H1 (cell line): ENCODE data around the gene VAMP3. TPM values are rescaled to one million over a fixed set of nuclear protein-coding genes. Genes with fewer than 3 reads are reported as not detected.

Experiments
- CTCF ChIA-PET: fragments of 300-600 bp; sonication (Branson Sonifier 250); formaldehyde crosslinking; loops from one replicate; lab custom pipeline; 2021; ENCODE audit not compliant: partially characterized antibody; lab: Charles Lee
- POLR2A ChIA-PET: fragments of 300-600 bp; sonication (Branson Sonifier 250); formaldehyde crosslinking; loops from one replicate; lab custom pipeline; 2021; ENCODE audit warnings: inconsistent platforms; ENCODE audit not compliant: partially characterized antibody; lab: Charles Lee
- DNase-seq, 2 experiments: peaks; one replicate each; pipeline versions ENCODE4 v3.0.0 to v3.0.0-alpha.2; 2010 to 2022; ENCODE audit warnings: low spot score in 2 of 2, low read depth in 1 of 2, mixed read lengths in 1 of 2
- FAIRE-seq: peaks from 2 replicates; lab custom pipeline; 2011; peaks lifted over from hg19 to GRCh38; lab: Jason Lieb, UNC
- H2AFZ ChIP-seq: 2 replicates; pipeline ENCODE4 v1.8.1; 2012; ENCODE audit warnings: low read length, inconsistent platforms
- H2AK5ac ChIP-seq: 2 replicates; pipeline ENCODE4 v1.6.1; 2013; ENCODE audit warnings: low read depth, low read length
- H2BK120ac ChIP-seq: replicated peaks from 2 replicates; pipeline ENCODE3; 2013; ENCODE audit warnings: low read depth, low read length, inconsistent platforms
- H2BK12ac ChIP-seq: 2 replicates; pipeline ENCODE4 v1.6.1; 2013; ENCODE audit warnings: low read depth, low read length
- H2BK15ac ChIP-seq: 2 replicates; pipeline ENCODE4 v1.6.1; 2013; ENCODE audit warnings: low read length
- H2BK20ac ChIP-seq: 2 replicates; pipeline ENCODE4 v1.6.1; 2013; ENCODE audit warnings: low read length
- H2BK5ac ChIP-seq: 2 replicates; pipeline ENCODE4 v1.6.1; 2013; ENCODE audit warnings: low read depth, low read length
- H3K14ac ChIP-seq: 2 replicates; pipeline ENCODE4 v1.6.1; 2013; ENCODE audit warnings: inconsistent platforms; ENCODE audit not compliant: insufficient read length
- H3K18ac ChIP-seq: 2 replicates; pipeline ENCODE4 v1.6.1; 2013; ENCODE audit warnings: low read length; ENCODE audit errors: extremely low read depth
- H3K23ac ChIP-seq: 2 replicates; pipeline ENCODE4 v1.6.1; 2013; ENCODE audit warnings: inconsistent platforms; ENCODE audit not compliant: insufficient read length
- H3K23me2 ChIP-seq: 2 replicates; pipeline ENCODE4 v1.6.1; 2013; ENCODE audit warnings: low read depth, low read length
- H3K27ac ChIP-seq: 2 replicates; pipeline ENCODE4 v1.6.1; 2011; ENCODE audit warnings: low read depth, low read length, inconsistent platforms
- H3K27me3 ChIP-seq, 4 experiments: replicated peaks in 1 of 4; 1 replicate in 1 of 4; 2 replicates in 3 of 4; pipeline versions ENCODE4 v1.6.1 to v1.8.1; 2011 to 2013; ENCODE audit warnings: low read length in 3 of 4, mild to moderate bottlenecking in 3 of 4, inconsistent platforms in 2 of 4, mixed read lengths in 2 of 4, moderate library complexity in 1 of 4; ENCODE audit not compliant: control insufficient read depth in 3 of 4, insufficient read depth in 3 of 4; ENCODE audit errors: extremely low read depth in 1 of 4
- H3K36me3 ChIP-seq, 4 experiments: 2 replicates each; pipeline versions ENCODE4 v1.6.1 to v1.8.1; 2011 to 2013; ENCODE audit warnings: mild to moderate bottlenecking in 4 of 4, low read length in 3 of 4, moderate library complexity in 2 of 4, control low read depth in 1 of 4, inconsistent platforms in 1 of 4; ENCODE audit not compliant: insufficient read depth in 4 of 4, control insufficient read depth in 2 of 4
- H3K4ac ChIP-seq: replicated peaks from 2 replicates; pipeline ENCODE3; 2013; ENCODE audit warnings: low read length, low read depth, mixed read lengths, inconsistent platforms; ENCODE audit not compliant: insufficient read length
- H3K4me1 ChIP-seq, 4 experiments: replicated peaks in 1 of 4; 1 replicate in 1 of 4; 2 replicates in 3 of 4; pipeline versions ENCODE4 v1.6.1 to v1.8.1; 2011 to 2013; ENCODE audit warnings: low read length in 3 of 4, inconsistent platforms in 2 of 4, mixed read lengths in 1 of 4; ENCODE audit not compliant: insufficient read depth in 4 of 4, control insufficient read depth in 3 of 4
- H3K4me2 ChIP-seq, 2 experiments: 2 replicates each; pipeline versions ENCODE4 v1.6.1 to v1.8.1; 2011 to 2013; ENCODE audit warnings: low read depth in 2 of 2, low read length in 2 of 2, control low read depth in 1 of 2, inconsistent platforms in 1 of 2, mild to moderate bottlenecking in 1 of 2; ENCODE audit not compliant: insufficient read depth in 1 of 2
- H3K4me3 ChIP-seq, 4 experiments: fragments of 200-600, 300-600 bp in 1 of 4; sonication (generic), shearing (Covaris generic), sonication (Bioruptor Twin) in 1 of 4; 2 replicates each; pipeline versions ENCODE4 v1.5.1 to v1.8.1; 2011 to 2016; ENCODE audit warnings: low read length in 4 of 4, low read depth in 3 of 4, control low read depth in 2 of 4, inconsistent platforms in 2 of 4, mild to moderate bottlenecking in 2 of 4, mixed read lengths in 1 of 4, moderate library complexity in 1 of 4; ENCODE audit not compliant: insufficient read depth in 2 of 4; ENCODE audit errors: extremely low read depth in 1 of 4
- H3K56ac ChIP-seq: replicated peaks from 2 replicates; pipeline ENCODE3; 2013; ENCODE audit warnings: low read depth, mild to moderate bottlenecking, mixed read lengths, low read length, inconsistent platforms; ENCODE audit not compliant: insufficient read length
- H3K79me1 ChIP-seq: 2 replicates; pipeline ENCODE4 v1.6.1; 2013; ENCODE audit warnings: low read depth, low read length, control low read depth
- H3K79me2 ChIP-seq, 2 experiments: 2 replicates each; pipeline versions ENCODE4 v1.6.1 to v1.8.1; 2012 to 2013; ENCODE audit warnings: low read length in 2 of 2, mild to moderate bottlenecking in 2 of 2, inconsistent platforms in 1 of 2; ENCODE audit not compliant: insufficient read depth in 2 of 2, control insufficient read depth in 1 of 2
- H3K9ac ChIP-seq, 4 experiments: replicated peaks in 1 of 4; 1 replicate in 1 of 4; 2 replicates in 3 of 4; pipeline versions ENCODE4 v1.6.1 to v1.8.1; 2011 to 2013; ENCODE audit warnings: low read depth in 3 of 4, low read length in 3 of 4, control low read depth in 2 of 4, mild to moderate bottlenecking in 2 of 4, moderate library complexity in 2 of 4, inconsistent platforms in 1 of 4; ENCODE audit errors: extremely low read depth in 1 of 4
- H3K9me3 ChIP-seq, 2 experiments: 2 replicates each; pipeline versions ENCODE4 v1.6.1 to v1.8.1; 2012 to 2013; ENCODE audit warnings: mild to moderate bottlenecking in 2 of 2, moderate library complexity in 2 of 2, control low read depth in 1 of 2, inconsistent platforms in 1 of 2, low read depth in 1 of 2, low read length in 1 of 2, mixed read lengths in 1 of 2; ENCODE audit not compliant: insufficient read depth in 2 of 2
- H4K20me1 ChIP-seq, 2 experiments: replicated peaks in 1 of 2; 2 replicates each; pipeline versions ENCODE3 to v1.8.1; 2011 to 2013; ENCODE audit warnings: inconsistent platforms in 2 of 2, low read length in 2 of 2, mild to moderate bottlenecking in 1 of 2; ENCODE audit not compliant: insufficient read depth in 2 of 2, control insufficient read depth in 1 of 2
- H4K5ac ChIP-seq: 2 replicates; pipeline ENCODE4 v1.6.1; 2013; ENCODE audit warnings: low read length, low read depth, mixed read lengths, inconsistent platforms; ENCODE audit not compliant: insufficient read length
- H4K8ac ChIP-seq: 2 replicates; pipeline ENCODE4 v1.8.0; 2013; ENCODE audit warnings: mild to moderate bottlenecking, moderate library complexity, low read length, inconsistent platforms; ENCODE audit not compliant: insufficient read depth; ENCODE audit errors: extremely low read depth
- H4K91ac ChIP-seq: replicated peaks from 2 replicates; pipeline ENCODE3; 2013; ENCODE audit warnings: low read length, mixed read lengths, inconsistent platforms; ENCODE audit not compliant: insufficient read length
- PHF8 ChIP-seq: fragments of 200-600 bp; sonication (generic); conservative IDR thresholded peaks from 2 replicates; pipeline ENCODE4 v1.7.1; 2012; ENCODE audit warnings: low read depth, mild to moderate bottlenecking, inconsistent platforms, low read length, moderate library complexity
- POLR2AphosphoS5 ChIP-seq: IDR thresholded peaks from 2 replicates; pipeline ENCODE4 v1.6.1; 2011; ENCODE audit warnings: low read depth, low read length
- TBP ChIP-seq: IDR thresholded peaks from 2 replicates; pipeline ENCODE4 v1.6.1; 2011; ENCODE audit warnings: low read depth, low read length, improper control_type of control experiment
- YY1 ChIP-seq: IDR thresholded peaks from 2 replicates; pipeline ENCODE4 v1.6.1; 2011; ENCODE audit warnings: low read depth, mild to moderate bottlenecking, low read length
- WGBS, 2 experiments: shearing (Covaris generic) in 1 of 2; methylation state at CpG; one replicate each; pipeline versions ENCODE4 v1.1.6 to v1.1.7; 2013 to 2015; ENCODE audit warnings: low lambda C conversion rate in 2 of 2, mixed read lengths in 2 of 2, inconsistent platforms in 1 of 2, low coverage in 1 of 2, missing lambda C conversion rate in 1 of 2; ENCODE audit not compliant: insufficient replicate concordance in 2 of 2, insufficient coverage in 1 of 2, insufficient read length in 1 of 2; ENCODE audit errors: extremely low coverage in 1 of 2, missing lambda C conversion rate in 1 of 2; 5-methylcytosine and 5-hydroxymethylcytosine counted together
- polyA plus RNA-seq, 7 experiments: library from polyadenylated mRNA; depleted of rRNA in 3 of 7; stranded (reverse) in 5 of 7; unstranded in 2 of 7; fragments of >200 nt in 5 of 7; fragments of 200-250 nt in 2 of 7; gene quantifications; 1 replicate in 5 of 7; 2 replicates in 1 of 7; 4 replicates in 1 of 7; pipeline versions ENCODE4 v1.2.1 to v1.2.3, GENCODE V29; 2011 to 2013; ENCODE audit warnings: missing spikeins in 2 of 7, mixed read lengths in 2 of 7
- total RNA-seq: library from RNA; stranded (reverse); fragmentation: NEBNext Ultra II Directional; extraction: Animal tissue kit (Norgen Biotek cat#: 25700); gene quantifications from 2 replicates; pipeline ENCODE4 v1.2.1, GENCODE V29; 2021

Gene VAMP3
- total and polyA plus RNA-seq, 2 of the 8 experiments (the other 6 are each of a cell fraction or from before 2014, with no cell fraction given) = 27.9 to 36.7 TPM

DNA sequence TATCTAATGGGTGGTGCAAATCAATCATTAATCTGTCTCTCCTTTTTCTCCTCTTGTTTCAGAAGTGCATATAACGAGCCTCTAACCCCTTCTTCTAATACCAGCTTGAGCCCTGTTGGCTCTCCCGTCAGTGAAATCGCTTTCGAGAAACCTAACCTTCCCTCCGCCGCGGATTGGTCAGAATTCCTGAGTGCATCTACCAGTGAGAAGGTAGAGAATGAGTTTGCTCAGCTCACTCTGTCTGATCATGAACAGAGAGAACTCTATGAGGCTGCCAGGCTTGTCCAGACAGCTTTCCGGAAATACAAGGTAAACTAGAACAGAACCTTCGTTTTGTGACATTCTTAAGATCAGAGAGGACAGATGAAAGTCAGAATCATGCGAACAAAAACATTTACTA is 25.3 kb upstream of the VAMP3 start:
- no peak overlapping the region for H2BK120ac ChIP-seq
- no peaks in the 10 kb centered on the region for H3K23me2 ChIP-seq
- no peak overlapping the region for H3K4me3 ChIP-seq
- no peaks in the 10 kb centered on the region for H3K79me1 ChIP-seq
- POLR2A ChIA-PET = no interaction called here
- no peak overlapping the region for H2AFZ ChIP-seq
- H3K23ac ChIP-seq = no peak overlapping the region
- no peak overlapping the region for H3K4ac ChIP-seq
- H3K9ac ChIP-seq = no peak overlapping the region
- no peaks in the 10 kb centered on the region for H3K79me2 ChIP-seq
- 94% methylated on average over 10 of the region's 10 CpGs; no CpG with 5 or more reads in 1 of the 2 experiments for WGBS, 2 experiments
- H2BK5ac ChIP-seq = no peak overlapping the region
- FAIRE-seq (no peak), DNase-seq (peak in 1 of 2 experiments; percentile 23)
- no peak for TF ChIP-seq POLR2AphosphoS5
- no peak for TF ChIP-seq YY1
- TF ChIP-seq TBP = no peak
- TF ChIP-seq PHF8 = no peak
- H3K27ac ChIP-seq = no peak overlapping the region
- no peak overlapping the region for H4K91ac ChIP-seq
- H3K9me3 ChIP-seq = no peaks in the 10 kb centered on the region
- H2BK12ac ChIP-seq = no peak overlapping the region
- H3K27me3 ChIP-seq = no peaks in the 10 kb centered on the region
- no peak overlapping the region for H3K18ac ChIP-seq
- no peak overlapping the region for H2BK20ac ChIP-seq
- H2BK15ac ChIP-seq = no peak overlapping the region
- no peak overlapping the region for H4K8ac ChIP-seq
- H3K4me1 ChIP-seq = no peaks in the 10 kb centered on the region
- CTCF ChIA-PET = interaction anchor here (1.1 to 11.7 kb wide), 3 partner anchors 10 to 77 kb away, joined by 3 to 554 read pairs (median 7); no protein-coding TSS in a partner anchor
- no peaks in the 10 kb centered on the region for H4K20me1 ChIP-seq
- no peak overlapping the region for H3K4me2 ChIP-seq
- H3K14ac ChIP-seq = no peak overlapping the region
- H3K56ac ChIP-seq = no peak overlapping the region
- no peak overlapping the region for H4K5ac ChIP-seq
- no peak overlapping the region for H2AK5ac ChIP-seq
- H3K36me3 ChIP-seq = peaks cover 0 to 3% (median 0%) of the 10 kb centered on the region in 4 experiments; a peak in 1 of 8 replicates
